GM18499 (cell line): Measurements from ENCODE around the gene KRTAP4-7.
"Not testable (repeated sequence)": the region's sequence is repeated elsewhere in the genome, so short reads cannot be mapped to it uniquely, and the experiment has no call there.

Source experiments
- ATAC-seq: cut with Tn5 transposase; IDR thresholded peaks from one replicate; pipeline ENCODE4 v1.9.1; 2021; ENCODE audit warnings: moderate number of reproducible peaks; ENCODE audit not compliant: insufficient read depth, unreplicated experiment

KRTAP4-7 gene

GRCh38 chr17:41105347-41105746 lies 21.4 kb downstream of the KRTAP4-7 start, which contains the start of gene KRTAP4-9:
TSS of gene KRTAP4-9 (plus strand) at chr17:41105389. CDS start at chr17:41105389, 0 bp downstream.
- not testable (repeated sequence) for ATAC-seq

GRCh38 chr17:41107941-41108450 lies 24.0 kb downstream of the KRTAP4-7 start:
- ATAC-seq: no peak

GRCh38 chr17:41108728-41109386 lies 24.9 kb downstream of the KRTAP4-7 start:
- not testable (repeated sequence) for ATAC-seq

DNA sequence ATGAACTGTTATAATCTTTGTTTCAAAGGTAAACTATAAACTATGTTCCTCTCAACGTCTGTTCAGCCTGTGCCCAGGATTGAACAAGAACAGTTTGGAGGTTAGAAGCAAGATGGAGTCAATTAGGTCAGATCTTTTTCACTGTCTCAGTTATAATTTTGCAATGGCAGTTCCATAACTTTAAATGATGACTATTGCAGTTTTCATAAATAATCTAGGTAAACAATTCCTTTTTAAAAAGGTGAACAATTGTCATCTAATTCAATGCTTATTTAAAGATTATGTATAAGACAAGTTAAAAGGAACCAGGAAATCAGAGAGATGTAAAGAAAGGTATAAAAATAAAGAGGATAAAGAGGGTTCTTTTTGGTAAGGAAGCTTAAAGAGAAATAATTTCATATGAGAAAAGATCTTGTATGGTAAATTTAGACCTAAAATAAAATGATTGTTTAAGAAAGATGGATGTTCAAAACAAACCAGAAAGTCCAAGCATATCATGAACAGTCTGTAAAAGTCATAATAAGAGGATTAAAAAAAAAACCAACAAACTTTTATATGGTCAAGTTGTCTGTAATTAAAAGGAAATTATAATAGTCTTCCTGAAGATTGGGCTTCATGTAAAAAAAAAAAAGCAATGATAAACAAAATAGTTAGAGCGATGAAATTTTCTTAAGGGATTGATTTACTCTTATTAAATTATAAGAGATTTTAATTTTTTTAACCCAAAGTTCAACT lies 27.4 kb downstream of the KRTAP4-7 start:
- no peak for ATAC-seq

GRCh38 chr17:41116297-41116696 lies 32.3 kb downstream of the KRTAP4-7 start:
- ATAC-seq: no peak

DNA sequence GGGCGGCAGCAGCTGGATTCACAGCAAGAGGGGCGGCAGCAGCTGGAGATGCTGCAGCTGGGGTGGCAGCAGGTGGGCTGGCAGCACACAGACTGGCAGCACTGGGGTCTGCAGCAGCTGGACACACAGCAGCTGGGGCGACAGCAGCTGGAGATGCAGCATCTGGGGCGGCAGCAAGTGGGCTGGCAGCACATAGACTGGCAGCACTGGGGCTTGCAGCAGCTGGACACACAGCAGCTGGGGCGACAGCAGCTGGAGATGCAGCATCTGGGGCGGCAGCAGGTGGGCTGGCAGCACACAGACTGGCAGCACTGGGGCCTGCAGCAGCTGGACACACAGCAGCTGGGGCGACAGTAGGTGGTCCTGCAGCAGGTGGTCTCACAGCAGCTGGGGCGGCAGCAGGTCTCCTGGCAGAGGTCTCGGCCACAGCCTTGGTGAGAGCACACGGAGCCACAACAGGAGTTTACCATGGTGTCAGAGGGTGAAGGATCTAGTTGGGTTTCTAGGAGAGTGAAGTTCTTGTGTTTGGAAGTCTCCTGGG lies 34.0 kb downstream of the KRTAP4-7 start, which contains the start of gene KRTAP4-11:
KRTAP4-11 (minus strand) TSS at position 528 of the 541 bp plus-strand sequence; CDS start at position 470, 58 bp downstream.
- ATAC-seq: not testable (repeated sequence)

GRCh38 chr17:41118721-41119120 lies 34.8 kb downstream of the KRTAP4-7 start:
- no peak for ATAC-seq

DNA sequence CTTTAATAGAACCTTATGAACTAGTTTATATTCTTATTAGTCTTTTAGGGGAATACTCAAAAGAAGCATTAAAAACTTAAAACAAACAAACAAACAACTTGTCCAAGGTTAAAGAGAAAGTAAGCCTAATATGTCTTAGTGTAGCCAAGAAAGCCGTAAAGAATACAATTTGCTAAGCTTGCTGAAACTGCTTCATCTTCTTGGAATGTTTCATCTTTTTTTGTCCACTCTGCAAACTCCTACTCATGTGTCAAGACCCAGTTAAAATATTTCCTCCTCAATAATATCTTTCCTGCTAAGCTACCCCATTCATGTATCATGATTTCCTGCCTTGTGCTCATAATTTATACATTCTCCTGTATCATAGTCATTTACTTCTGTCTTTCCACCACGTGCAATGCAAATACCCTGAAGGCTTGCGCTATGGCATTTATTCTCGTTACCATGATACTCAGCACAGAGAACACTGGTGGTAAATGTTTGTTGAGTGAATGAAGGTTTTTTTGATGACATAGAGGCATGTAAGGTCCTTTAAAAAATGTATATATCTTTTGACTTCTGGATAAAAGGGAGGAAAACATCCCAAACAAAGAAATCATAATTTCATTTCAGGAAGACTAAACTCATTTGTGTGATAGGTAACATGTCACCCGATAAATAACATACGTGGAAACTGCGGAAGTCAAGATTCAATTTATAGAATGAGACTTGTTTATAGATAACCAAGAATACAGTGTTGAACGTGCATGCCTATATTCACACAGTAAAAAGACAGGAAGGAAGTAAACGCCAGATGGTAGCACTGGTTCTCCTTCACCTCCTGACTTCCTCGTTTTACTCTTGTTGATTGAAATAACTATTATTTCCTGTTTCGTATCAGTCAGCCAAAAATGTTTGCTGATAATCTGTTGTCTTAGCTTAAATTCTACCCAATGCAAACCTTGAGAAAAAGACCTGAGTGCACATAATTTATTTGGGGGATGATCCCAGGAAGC lies 36.0 kb downstream of the KRTAP4-7 start:
- not testable (repeated sequence) for ATAC-seq

GRCh38 chr17:41121742-41122141 lies 37.8 kb downstream of the KRTAP4-7 start:
- no peak for ATAC-seq

DNA sequence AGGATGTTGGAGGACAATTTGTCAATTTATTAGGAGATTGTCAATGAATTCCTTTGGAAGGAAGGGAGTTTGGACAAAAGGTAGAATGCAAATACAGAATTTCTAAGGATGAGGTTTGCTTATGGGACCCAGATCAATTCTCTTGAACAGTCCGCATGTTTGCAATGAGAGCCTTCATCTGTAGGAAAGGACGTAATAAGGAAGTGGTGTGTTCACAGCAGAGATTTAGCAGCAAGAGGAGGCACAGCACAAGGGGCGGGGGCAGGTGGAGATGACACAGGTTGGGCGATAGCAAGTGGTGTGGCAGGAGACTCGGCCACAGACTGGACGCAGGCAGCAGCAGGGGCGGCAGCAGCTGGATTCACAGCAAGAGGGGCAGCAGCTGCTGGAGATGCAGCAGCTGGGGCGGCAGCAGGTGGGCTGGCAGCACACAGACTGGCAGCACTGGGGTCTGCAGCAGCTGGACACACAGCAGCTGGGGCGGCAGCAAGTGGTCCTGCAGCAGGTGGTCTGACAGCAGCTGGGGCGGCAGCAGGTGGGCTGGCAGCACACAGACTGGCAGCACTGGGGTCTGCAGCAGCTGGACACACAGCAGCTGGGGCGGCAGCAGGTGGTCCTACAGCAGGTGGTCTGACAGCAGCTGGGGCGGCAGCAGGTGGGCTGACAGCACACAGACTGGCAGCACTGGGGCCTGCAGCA lies 39.5 kb downstream of the KRTAP4-7 start:
- not testable (repeated sequence) for ATAC-seq

- ATAC-seq: not testable (repeated sequence)
Observed at GRCh38 chr17:41123991-41124371, 40.0 kb downstream of the KRTAP4-7 start, which contains the start of gene KRTAP4-12. TSS of gene KRTAP4-12 (minus strand) at chr17:41124182. CDS start at chr17:41124122, 60 bp downstream.

DNA sequence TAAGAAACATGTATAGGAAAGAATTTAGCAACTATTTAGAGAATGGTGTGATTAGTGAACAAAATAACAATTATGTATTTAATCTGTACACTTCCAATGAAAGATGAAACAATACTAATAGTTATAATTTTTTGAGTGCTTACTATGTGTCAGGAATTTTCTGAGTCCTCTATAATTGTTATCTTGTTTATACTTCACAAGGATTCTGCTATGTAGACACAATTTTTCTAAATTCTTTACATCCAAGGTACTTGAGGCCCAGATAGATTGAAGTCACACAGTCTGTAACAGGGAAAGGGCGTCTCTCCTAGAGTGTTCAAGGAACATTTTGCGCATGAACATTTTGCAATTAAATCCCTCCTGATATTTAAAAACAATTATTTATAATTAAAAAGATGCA lies 41.1 kb downstream of the KRTAP4-7 start:
- no peak for ATAC-seq

- ATAC-seq: no peak
Observed at GRCh38 chr17:41126412-41126811, 42.5 kb downstream of the KRTAP4-7 start.

DNA sequence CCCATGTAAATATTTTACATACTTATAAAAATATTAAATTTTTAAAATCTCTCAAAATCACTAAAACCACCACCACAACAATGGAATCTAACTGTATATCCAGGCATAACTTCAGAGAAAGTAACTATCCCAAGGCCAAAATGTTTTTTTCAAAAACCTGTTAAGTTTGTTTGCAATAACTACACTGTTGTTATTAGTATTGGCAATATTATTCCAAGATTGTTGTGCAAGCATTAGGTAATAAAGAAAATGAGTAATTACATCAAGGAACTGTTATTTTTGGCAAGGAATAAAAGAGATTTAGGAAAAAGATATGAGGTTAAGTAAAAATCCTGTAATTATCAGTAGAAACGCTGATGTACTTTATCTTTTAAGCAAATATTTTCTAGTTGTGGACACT lies 43.4 kb downstream of the KRTAP4-7 start:
- ATAC-seq: no peak

GRCh38 chr17:41131979-41132378 lies 48.0 kb downstream of the KRTAP4-7 start:
- ATAC-seq: no peak

DNA sequence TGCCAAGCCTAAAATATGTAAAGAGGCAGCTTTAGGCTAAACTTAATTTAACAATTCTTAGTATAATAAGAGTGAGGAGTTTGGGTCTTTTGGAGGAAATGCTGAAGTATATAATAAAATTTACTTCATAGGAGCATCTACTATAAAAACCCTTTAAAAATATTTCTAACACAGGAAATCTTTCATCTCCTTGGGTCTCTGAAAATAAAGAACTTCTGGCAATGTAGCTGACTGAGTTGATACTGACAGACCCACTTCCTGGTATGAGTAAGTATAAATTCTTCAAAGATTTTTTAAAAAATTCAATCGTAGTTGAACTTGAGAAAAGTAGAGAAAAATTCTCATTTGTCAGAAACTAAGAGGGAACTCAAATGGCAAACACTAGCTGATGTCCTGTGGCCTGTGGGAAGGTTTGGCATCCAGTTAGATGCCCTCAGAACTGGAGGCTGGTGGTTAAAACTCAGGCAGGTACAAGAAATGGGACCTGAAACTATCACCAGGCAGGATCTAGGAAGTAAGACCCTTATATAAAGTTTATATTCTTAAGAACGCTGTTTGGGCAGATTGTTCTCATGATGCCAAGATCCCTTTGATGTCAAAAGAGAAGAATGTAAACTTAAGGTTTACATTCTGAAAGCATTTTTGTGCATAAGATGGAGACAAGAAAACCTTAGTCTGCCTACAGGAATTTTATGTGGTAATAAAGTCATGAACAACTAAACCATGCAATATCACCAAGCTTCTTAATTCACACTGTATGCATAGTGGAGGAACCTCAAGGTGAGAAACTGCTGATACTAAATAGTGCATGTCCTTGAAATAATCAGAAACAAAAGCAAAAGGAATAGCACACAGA lies 50.2 kb downstream of the KRTAP4-7 start:
- ATAC-seq: no peak
